Stimulated activated CD8-positive, alpha-beta memory T cell treated with anti-CD3 and anti-CD28 coated beads, Interleukin-4, amount 100 ng/mL, for 1 hour (primary cell): ENCODE data around the gene EDIL3.
"Not testable (repeated sequence)": the region's sequence is repeated elsewhere in the genome, so short reads cannot be mapped to it uniquely, and the experiment has no call there.

Experiments used
- DNase-seq, 2 donors: peaks; one replicate each; pipeline ENCODE4 v3.0.0-alpha.2; 2020; ENCODE audit warnings: low read depth in 2 of 2, low spot score in 1 of 2

The EDIL3 gene

DNA sequence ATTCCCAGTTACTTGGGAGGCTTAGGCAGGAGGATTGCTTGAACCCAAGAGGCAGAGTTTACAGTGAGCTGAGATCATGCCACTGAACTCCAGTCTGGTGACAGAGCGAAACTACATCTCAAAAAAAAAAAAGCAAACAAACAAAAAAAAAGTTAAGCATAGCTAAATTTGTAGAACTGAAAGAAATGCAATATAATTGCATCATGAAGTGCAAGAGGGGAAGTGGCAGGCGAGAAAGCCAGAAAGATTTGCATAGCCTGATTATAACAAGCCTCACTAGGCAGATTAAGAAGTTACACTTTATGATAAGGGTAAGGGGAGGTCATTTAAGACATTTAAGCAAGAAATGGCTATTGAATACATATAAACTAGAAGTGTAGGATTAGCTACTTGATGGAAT lies 187.1 kb downstream of the EDIL3 start:
- DNase-seq: no peak

GRCh38 chr5:84191281-84191680 lies 193.4 kb downstream of the EDIL3 start:
- no peak for DNase-seq

- DNase-seq: no peak
These were observed 199.8 kb downstream of the EDIL3 start for GRCh38 chr5:84184857-84185256.

GRCh38 chr5:84181093-84181492 lies 203.6 kb downstream of the EDIL3 start:
- DNase-seq: no peak

DNA sequence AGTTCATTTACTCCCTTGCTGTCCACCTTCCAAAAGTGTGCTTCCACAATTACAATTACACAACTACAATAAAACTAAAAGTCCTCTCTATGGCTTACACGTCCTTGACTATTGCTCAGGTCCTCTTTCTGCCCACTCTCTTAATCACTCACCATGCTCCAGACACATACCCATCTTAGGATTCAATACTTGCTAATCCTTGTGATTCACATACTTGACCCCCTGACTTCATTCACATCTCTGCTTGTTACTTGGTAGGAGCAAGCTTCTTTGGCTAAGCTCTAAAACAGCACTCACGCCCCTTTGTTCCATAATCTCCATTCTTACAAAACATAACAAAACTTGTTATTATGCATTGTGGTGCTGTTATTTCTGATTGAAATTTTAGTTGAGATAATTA lies 215.8 kb downstream of the EDIL3 start:
- DNase-seq: no peak

- DNase-seq: no peak
These were observed 221.0 kb downstream of the EDIL3 start for GRCh38 chr5:84163671-84164070.

GRCh38 chr5:84162695-84163094 lies 222.0 kb downstream of the EDIL3 start:
- DNase-seq: no peak

GRCh38 chr5:84160650-84161049 lies 224.0 kb downstream of the EDIL3 start:
- DNase-seq: not testable (repeated sequence)

GRCh38 chr5:84149094-84149493 lies 235.6 kb downstream of the EDIL3 start:
- DNase-seq: no peak

DNA sequence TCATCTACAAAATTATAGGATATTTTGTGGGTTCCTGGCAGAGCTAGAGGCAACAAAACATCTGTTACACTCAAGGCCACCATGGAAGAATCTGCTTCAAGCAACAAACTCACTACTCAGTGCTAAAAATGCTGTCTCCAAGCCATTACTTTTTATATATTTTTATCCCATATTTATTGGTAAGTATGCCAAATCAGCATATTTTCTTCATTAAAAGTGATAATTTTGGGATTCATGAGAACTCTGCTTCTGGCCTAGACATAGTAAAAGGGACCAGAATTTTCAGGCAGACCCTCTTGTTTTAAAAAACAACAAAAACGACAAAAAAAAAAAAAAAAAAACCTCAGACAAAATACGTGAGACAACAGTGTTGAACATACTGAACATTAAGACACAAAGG lies 236.0 kb downstream of the EDIL3 start:
- no peak for DNase-seq

GRCh38 chr5:84137541-84137940 lies 247.1 kb downstream of the EDIL3 start:
- no peak for DNase-seq

- no peak for DNase-seq
These were observed 253.3 kb downstream of the EDIL3 start for GRCh38 chr5:84131372-84131771.

DNA sequence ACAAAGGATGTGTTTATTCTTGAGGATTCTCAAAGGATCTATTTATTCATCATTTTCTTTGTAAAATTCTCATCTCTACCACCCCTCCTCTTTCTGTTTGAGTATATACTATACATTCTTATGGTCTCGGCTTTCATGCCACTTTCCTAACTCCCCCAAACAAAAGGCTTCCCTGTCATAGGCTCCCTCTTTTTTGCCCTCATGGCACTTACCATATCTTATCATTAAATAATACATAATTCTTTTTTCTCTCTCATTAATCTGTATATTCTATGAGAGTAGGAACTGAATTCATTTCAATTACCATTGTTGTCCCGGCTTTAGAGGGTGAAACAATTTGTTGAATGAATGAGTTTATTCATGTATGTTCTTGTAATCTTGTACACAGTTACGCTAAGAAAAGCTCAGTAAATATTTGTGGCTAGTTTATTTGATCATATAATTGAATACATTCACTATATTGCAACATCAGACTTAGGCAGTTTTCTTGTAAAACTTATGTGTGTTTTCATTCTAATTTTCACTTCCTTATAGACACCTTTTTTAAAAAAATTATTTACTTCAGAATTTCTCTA lies 254.6 kb downstream of the EDIL3 start:
- no peak for DNase-seq

- no peak for DNase-seq
These were observed 259.5 kb downstream of the EDIL3 start for GRCh38 chr5:84125216-84125615.

DNA sequence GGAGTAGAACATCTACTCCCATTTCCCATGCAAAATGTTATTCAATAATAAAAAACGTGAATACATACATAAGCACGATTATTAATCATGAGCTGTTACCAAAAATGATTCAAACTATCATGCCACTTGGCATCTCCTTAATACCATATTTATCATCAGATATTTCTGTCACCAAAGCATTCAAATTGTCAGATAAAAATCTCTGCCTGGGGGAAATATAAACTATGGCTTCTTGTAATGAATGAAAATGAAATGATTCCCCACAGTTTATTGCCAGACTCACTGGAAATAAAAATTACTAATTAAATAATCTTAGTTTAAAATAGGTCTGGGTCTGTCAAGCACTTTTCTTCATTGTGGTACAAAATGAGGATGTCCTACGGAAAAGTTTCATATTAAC lies 265.4 kb downstream of the EDIL3 start:
- no peak for DNase-seq

DNA sequence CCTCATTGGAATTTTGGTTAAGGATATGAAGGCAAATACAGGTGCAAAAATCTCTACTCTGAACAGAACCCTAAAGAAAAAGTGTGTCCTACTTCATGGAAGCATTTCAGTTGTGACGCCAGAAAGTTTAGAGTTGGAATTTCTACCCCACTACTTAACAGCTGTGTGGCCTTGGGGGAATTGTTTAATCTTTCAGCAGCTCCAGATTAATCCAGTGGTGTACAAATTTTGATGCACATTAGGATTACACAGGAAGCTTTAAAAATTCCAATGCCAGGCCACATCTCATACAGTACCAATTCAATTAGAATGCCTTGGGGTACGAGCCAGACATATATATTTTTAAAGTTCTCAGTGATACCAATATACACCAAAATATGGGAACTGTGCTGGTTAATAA lies 266.1 kb downstream of the EDIL3 start:
- no peak for DNase-seq

- DNase-seq: no peak
These were observed 269.0 kb downstream of the EDIL3 start for GRCh38 chr5:84115727-84116126.

DNA sequence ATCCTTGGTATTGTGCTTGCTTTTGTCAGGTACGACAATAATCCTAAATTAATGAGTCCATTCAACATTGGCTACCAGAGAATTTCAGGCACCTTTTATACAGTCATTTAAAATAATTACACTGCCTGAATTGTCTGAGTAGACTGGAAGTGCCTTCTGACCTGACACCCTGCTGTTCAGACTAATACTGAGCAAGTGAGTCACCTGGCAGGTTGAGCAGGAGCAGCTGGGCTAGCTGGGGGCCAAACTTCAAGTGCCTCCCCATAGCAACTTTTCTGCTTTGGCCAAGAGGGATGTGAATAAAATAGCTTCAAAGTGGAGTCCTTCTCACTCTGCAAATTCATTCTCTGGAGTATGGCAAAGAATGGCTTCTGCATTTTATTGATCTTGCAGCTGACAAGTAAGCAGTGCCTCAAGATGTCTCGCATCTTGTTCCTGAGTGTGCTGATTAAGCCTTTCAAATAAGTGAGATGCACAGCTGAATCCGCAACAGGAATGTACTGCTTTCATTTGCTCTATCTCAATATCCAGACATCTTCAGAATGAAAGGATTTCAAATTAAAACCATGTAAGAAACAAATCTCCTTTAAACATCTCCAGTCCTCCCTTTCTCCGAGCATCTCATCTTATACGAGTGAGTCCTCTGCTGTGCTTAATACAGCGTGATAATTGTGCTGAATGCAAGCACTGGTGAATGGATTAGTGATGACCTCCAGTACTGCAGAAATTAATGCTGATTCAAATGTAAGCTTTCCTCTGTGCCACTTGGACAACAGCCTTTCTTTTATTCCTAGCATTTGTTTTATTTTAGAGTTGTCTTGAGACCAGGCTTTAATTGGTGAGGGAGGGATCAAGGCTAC lies 271.2 kb downstream of the EDIL3 start:
- DNase-seq: no peak

DNA sequence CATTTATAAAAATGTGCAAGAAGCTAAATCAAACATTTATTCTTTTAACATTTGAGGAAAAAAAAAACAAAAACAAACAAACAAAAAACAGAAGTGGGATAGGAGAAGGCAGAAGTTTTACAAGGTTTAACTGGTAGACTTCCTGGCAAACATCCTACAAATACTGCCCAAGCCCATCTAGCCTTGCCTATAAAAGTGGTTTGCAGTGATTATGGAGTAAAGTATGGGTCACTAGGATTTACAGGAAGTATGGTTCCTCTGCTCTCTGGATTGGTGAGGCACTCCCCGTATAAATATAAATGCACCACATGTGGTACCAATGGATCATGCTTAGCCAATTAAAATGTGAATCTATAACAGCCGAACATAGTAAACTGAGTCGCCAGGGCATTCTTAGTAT lies 291.9 kb downstream of the EDIL3 start:
- DNase-seq: no peak

DNA sequence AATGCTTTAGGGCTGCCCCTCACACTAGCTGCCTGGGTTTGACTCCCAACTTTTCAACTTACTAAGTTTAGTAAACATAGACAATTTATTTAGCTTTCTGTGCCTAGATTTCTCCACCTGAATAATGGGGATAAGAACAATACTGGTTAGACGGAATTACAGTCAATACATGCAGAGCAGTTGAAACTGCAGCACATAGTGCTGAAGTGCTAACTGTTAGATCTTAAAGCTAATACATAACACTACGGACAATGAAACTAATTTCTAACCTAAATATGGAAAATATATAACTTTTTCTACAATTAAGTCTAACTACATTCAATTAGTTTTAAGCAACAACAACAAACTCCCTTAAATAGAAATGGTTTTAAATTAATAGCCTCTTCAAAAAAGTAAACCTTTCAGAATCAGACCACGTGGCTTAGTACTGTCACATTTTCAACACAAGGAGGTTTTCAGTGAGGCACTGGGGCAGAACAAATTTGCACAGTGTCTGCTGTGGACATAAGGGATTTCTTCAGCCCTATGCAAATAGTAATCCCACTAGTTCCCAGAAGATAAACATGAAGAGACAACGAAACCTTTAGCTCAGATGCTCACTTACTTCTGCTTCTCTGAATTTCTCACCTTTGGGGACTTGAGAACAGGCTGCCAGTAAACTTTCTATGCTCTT lies 293.4 kb downstream of the EDIL3 start:
- DNase-seq: no peak

- DNase-seq: no peak
These were observed 295.7 kb downstream of the EDIL3 start for GRCh38 chr5:84088996-84089395.

- DNase-seq: no peak
These were observed 298.2 kb downstream of the EDIL3 start for GRCh38 chr5:84086511-84086910.
